ENCODE data around the gene CHCHD4.

GRCh38 chr3:14147066-14147435 is 22.4 kb upstream of the CHCHD4 start:
- TF ChIP-seq CTCF (IDR thresholded peaks at IDR 0.05) (no peak), POLR2A (IDR thresholded peaks at IDR 0.05) (no peak)
